Left renal cortex interstitium (tissue), 4 donors: Measurements from ENCODE around the gene PAK1. TPM values are rescaled to one million over a fixed set of nuclear protein-coding genes. Genes with fewer than 3 reads are reported as not detected.
A peak's percentile ranks its signal among the peaks of the same experiment; 100 is the strongest.
"Not testable (repeated sequence)": the region's sequence is repeated elsewhere in the genome, so short reads cannot be mapped to it uniquely, and the experiment has no call there.

ENCODE experiments used
- DNase-seq, 4 donors: peaks; one replicate each; pipeline ENCODE4 v3.0.0-alpha.2; 2013; ENCODE audit warnings: low read depth in 4 of 4, low spot score in 2 of 4, missing footprints in 1 of 4
- polyA plus RNA-seq, 4 donors: library from polyadenylated mRNA; unstranded; fragments of 120-200 nt; gene quantifications; one replicate each; pipeline ENCODE4 v1.2.1, GENCODE V29; 2013; ENCODE audit not compliant: insufficient read length in 4 of 4

Gene PAK1
- 10 to 100 TPM; 72.8 to 99.2 (median 85.9) TPM for polyA plus RNA-seq

DNA sequence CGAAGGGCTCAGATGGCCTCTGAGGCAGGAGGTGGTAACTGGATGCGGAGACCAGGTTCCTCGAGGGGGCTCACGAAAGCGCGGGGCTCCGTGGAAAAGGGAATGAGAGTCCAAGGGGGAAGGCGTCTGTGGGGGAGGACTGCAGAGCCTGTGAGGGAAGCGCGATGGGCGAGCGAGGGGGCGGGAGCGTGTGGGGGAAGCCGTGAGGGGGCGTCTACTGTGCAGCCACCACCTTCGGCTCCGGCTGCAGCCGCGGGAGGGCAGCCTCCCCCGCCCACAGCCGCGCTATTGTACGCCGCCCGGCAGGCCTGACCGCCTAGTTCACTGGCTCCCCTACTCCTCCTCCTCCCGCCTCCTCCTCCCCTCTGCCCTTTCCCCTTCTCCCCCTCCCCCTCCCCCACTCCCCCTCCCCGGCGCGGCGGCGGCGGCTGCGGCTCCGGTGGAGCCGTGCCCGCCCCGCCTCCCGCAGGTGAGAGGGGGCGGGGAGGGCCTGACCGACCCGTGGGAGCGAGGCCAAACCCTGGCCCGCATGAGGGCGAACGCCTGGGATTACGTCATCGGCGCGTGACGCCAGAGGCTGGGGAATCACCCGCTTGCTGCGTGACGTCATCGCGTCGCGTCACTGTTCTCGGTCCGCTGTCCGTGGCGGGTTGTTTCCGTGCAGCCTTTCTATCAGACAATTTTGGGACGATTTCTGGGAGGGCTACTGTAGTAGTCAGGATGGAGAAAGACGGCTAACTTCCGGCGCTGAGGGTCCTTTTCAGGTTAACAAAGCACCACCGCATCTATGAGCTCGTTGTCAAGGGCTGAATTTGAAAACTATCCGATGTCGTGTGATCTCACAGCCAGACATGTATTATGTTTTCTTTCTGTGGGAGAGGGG lies at the start of gene PAK1:
Gene PAK1, minus strand, starts transcription at position 294 of the 883 bp plus-strand sequence. CDS start 81,574 bp downstream, outside the sequence.
- peak; percentile 79 to 89 (median 88) for DNase-seq

DNA sequence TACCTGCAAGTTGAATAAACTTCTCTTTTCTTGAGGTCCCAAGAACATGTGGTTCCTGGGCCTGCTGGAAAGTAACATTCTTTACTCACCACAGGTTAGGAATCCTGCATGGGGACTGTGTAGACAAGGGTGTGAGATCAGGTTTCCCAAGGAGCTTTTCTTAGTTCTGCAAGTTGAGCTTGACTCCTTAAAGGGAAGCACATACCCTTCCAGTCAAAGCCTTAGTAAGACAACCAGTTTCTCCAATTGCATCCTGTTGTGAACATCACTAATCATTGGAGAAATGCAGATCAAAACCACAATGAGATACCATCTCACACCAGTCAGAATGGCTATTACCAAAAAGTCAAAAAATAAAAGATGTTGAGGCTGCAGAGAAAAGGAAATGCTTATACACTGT lies 48.3 kb upstream of the PAK1 start:
- no peak for DNase-seq

DNA sequence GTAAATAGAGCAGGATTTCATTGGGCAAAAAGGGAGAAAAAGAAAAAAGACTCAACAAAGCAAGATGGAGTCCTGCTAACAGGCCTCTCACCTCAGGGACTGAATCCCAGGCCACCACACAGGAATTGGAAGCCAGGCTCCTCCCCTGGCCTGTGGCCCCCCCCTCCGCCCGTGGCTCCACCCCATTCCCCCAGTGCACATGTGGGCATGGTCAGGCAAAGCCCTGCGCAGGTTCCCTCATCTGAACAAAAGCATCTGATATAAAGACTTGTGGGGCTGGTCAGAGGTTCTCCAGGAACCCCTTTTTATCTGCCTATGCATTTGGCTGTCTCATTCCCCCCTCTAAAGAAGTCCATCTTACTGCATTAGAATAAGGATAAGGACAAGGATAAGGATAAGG lies 46.0 kb upstream of the PAK1 start:
- no peak for DNase-seq

DNA sequence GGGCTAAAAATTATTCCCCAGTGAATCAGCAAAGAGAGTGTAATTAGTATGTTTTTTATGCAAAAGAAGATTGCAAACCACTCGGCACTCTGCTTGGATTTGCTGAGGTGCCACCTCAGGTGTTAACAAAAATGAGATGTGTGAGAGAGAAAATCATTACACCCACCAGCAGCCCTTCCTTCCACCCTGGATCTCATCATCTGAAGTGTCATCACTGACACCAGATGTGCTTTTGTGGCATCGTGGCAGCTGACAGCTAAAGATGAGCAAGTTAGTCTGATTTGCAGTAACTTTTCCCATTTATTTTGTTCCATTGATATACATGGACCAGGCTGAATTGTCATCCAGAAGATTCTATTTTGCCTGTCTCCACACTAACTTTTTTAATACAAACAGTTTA lies 44.6 kb upstream of the PAK1 start:
- DNase-seq, result no peak

DNA sequence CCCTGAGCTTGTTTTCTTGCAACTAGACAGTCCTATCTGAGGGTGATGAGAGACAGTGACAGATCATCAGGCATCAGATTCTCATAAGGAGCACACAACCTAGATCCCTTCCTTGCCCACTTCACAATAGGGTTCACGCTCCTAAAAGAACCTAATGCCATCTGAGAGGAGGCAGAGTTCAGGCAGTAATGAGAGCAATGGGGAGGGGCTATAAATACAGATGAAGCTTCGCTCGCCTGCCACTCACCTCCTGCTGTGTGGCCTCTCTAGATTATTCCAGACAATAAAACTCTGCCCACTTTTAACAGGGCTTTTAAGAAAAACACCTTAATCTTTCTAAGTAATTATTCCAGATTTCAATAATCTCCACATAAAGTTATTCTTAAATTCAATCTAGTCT lies 43.9 kb upstream of the PAK1 start:
- no peak for DNase-seq

DNA sequence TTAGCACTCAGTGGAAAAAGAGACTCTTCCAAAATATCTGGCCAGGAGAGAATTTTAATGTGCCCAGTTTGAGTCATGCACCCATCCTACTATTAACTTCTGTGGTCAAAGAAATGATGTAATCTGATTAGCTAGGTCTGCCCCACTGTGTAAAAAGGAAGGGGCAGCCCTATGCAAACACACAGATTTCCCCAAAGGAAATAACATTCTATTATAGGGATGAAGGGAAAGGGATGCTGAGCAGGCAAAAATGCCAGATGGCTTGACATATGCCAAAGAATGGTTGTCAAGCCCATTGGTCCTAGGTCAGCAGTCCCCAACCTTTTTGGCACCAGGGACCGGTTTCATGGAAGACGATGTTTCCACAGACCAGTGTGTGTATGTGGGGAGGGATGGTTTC lies 43.3 kb upstream of the PAK1 start:
- DNase-seq, result no peak

DNA sequence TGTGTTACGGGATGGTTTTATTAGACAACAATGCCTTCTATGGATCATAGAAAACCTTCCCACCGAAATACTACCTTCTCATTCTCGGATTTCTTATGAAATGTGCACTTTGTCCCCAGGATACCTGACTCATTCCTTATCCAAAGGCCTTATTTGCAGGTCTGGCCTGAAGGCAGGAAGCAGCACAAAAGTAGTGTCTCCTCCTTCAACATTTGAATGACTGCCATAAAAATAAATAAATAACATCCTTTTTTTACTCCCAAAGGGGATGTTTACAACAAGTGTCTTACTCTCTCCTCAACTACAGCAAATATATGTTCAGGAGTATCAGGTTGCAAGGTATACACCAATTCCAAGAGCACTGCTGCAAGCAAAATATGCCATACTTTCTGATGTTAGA lies 41.6 kb upstream of the PAK1 start:
- DNase-seq, result no peak

DNA sequence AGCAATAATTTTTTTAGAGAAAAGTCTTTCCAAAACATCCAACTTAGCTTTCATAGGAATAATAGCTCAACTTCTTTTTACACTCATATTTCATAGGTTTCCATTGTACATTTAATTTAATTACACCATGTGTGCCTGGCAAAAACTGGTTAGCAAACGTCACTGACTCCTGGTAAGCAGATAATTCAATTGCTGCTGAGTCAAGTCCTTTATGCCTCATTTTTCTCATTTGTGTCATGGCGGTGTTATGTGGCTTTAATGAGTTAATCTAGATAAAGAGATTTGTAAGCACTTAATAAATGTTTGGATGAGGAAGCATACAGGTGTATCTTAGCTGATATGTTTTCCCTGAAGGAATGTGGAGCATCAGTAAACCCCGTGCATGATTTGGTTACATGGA lies 41.2 kb upstream of the PAK1 start:
- DNase-seq, result no peak

DNA sequence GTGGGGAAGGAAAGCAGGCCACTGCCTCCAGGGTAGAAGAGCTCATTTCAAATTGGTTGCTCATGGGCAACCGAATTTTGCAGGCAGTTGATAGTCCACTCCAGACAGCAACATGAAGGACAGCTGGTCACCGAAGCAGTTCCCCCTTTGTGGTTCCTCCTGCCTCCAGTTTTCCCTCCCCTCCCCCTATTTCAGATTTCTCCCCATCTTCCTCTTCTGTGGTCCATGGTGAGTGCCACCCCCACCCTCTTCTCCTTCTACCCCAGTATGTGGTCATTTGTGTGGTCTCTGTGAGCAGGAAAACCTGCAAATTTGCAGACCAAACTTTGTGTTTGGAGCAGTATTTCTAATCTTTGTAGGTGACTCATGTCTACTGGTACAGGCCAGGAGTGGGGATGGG lies 38.2 kb upstream of the PAK1 start:
- DNase-seq, result no peak

DNA sequence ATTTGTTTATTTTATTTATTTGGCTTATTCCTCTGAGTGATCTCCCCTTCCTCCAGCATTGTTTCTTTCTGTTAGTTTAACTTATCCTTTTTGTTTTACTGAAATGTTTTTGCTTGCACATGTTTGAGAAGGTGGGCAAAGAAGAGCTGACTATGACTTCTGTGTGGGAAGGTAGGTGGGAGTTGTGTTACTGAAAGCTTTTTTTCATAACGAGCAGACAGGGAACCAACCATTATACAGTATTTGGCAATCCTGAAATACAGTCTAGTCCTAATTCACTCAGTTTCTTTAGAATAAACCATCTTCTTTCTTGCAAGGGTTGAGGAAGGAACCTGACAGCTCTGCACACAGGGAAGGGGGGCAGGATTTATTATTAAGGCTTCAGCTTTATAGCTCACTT lies 37.0 kb upstream of the PAK1 start:
- DNase-seq, result no peak

DNA sequence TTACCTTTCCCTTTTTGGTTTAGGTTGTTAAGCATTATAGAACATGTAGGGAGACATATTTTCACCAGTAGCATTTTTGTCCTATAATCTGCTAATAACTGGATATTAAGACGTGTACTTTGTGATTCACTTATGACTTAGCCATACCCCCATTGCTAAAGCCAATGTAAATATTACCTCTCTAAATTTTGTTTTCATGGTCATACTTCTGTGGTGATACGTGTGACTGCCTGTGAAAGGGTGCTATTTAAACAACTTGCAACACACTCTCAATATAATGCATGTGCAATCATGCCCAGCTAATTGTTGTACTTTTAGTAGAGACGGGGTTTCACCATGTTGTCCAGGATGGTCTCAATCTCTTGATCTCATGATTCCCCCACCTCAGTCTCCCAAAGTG lies 36.2 kb upstream of the PAK1 start:
- DNase-seq, result no peak

DNA sequence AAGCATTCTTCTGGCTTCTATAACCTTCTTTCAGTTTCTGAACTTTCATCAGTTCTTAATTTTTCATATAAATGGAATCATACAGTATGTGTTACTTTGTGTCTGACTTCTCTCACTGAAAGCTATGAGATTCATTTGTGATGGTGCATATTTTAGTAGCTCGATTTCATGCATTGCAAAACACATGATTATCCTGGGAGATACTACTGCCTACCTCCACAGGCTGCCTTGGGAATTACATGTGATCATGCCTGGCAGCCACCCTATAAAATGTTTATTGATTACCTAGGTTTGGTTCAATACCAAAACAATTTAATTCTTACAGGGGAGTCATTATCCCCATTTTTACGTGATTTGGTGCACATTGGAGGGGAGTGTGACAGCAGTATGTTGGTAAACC lies 34.1 kb upstream of the PAK1 start:
- DNase-seq, result no peak

DNA sequence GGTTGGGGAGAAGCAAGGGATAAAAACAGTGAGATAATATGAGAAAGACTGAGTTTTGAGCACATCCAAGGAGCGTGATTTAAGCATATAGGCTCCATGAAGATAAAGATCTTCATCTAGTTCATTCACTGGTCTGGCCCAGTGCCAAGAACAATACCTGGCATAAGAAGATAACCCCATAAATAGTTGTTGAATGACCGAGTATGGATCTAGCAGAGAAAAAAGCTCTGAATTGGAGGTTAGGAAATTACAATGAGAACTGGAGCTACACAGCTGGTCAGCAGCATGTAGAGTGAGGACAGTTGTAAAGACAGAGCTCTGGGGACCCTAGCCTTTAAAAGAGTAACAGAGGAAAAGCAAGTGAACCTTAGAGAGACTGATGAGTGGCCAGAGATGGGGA lies 33.0 kb upstream of the PAK1 start:
- DNase-seq, result no peak

DNA sequence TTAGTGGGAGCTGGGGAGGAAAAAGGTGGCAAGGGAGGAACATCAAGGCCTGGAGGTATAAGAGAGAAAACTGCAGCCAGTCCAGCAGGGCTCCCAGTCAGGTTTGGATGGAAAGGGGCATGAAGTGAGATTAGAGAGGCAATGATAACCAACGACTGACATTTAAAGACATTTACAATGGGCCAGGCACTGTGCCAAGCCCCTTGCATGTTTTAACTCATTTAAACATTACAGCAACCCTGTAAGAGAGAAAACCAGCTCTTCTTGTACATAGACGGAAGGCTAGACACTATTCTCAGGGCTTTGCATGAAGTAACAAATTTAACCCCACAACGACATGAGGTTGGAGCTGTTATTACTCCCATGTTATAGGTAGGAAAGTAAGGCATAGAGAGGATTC lies 32.1 kb upstream of the PAK1 start:
- DNase-seq, result no peak

DNA sequence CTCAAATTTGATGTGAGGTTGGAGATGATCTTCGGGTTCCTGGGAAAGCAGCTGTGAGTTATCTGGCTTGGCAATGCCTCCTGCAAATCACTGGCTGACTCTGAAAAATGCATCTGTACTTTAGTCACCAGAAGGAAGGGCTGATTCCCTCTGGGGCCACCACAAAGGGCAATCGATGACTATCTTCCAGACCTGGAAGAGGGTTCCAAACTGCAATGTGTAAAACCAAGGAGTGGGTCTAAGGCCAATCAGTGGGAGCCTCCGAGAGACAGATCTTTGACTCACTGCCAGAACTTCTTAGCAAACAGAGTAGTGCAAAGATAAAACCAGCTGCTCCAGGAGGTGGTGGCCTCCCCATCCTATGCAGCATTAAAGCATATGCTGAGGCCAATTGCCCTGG lies 29.1 kb upstream of the PAK1 start:
- DNase-seq, result no peak

DNA sequence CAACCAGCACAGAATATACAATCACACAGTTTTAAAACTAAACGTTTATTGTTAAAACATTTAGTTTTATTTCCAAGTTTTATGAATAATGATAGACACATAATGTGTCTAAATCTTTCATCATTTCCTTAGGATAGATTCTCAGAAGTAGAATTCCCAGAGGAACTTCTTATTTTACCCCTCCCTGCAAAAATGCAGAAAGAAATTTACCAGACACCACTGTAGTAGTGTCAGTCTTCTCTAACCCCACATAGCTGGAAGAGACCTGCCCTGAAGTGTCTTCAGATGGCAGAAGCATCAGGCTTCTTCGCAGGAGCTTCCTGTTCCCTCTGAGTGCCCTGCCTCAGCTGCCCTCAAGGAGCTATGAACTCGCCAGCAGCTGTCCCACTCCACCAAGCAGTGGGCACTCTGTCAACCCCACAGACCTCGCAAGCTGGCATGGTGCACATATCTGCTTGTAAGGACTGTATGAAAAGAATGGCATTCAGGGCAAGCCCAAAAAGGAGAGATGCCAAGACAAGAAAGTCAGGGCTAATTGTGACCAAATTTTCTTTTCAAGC lies 28.5 kb upstream of the PAK1 start:
- DNase-seq, result no peak

DNA sequence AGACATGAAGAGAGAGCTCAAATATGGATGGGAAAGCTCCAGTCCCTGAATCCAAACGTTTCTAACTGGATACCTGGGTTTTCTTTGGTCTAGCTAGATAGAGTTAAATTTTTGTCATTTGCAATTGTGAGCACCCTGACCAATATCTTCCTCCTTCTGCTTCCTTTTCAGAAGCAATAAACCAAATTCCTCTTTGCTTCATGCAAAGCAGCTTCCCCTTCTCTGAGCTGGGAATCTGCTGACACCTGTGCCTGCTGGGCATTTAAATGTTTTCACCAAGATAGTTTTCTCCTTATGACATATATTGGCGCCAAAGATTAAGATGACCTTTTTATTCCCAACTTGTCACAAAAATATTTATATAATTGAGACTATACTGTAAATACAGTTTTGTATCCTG lies 27.9 kb upstream of the PAK1 start:
- no peak for DNase-seq

DNA sequence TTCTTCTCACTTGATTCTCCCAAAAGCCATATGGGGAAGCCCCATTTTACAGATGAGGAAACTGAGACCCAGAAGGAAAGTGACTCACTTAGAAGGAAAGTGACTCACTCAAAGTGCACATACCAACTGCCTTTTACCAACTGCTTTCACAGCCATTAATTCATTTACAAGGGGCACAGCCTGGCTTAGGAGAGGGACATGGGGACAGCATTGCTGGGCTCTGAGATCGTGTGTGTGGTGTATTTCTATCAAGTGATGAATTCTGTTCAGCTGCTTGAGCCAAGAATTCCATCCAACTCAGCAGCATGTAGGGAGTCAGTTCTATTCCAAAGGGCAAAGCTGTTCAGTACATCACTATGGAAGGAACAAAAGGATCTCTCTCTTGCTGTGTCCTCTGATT lies 23.5 kb upstream of the PAK1 start:
- DNase-seq, result no peak

DNA sequence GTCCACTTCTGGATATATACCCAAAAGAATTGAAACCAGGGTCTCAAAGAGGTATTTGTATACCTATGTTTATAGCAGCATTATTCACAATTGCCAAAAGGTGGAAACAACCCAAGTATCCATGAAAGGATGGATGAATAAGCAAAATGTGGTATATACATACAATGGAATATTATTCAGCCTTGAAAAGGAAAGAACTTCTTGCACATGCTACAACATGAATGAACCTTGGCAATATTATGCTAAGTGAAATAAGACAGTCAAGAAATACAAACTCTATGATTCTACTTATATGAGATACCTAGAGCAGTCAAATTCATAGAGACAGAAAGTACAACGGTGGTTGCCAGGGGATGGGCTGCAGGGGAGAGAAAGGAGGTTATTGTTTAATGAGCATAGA lies 21.6 kb upstream of the PAK1 start:
- DNase-seq, result no peak

DNA sequence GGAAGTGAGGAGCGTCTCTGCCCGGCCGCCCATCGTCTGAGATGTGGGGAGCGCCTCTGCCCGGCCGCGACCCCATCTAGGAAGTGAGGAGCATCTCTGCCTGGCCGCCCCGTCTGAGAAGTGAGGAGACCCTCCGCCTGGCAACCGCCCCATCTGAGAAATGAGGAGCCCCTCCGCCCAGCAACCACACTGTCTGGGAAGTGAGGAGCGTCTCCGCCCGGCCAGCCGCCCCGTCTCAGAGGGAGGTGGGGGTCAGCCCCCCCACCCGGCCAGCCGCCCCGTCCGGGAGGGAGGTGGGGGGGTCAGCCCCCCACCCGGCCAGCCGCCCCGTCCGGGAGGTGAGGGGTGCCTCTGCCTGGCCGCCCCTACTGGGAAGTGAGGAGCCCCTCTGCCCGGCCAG lies 16.1 kb upstream of the PAK1 start:
- not testable (repeated sequence) for DNase-seq

DNA sequence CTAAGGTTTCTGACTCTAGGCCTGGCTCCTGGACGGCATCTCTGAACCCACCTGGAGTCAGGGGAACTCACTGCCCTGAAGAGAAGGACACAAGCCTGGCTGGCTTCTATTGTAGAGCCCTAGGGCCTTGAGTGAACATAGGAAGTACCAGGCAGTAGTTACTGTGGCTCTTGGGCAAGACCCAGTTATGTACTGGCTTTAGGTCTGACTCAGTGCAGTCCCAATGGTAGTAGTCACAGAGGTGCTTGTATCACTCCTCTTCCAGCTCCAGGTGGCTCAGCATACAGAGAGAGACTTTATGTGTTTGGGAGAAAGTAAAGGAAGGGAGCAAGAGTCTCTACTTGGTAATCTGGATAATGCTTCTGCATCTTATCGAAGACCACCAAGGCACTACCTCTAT lies 13.9 kb upstream of the PAK1 start:
- DNase-seq, result no peak

DNA sequence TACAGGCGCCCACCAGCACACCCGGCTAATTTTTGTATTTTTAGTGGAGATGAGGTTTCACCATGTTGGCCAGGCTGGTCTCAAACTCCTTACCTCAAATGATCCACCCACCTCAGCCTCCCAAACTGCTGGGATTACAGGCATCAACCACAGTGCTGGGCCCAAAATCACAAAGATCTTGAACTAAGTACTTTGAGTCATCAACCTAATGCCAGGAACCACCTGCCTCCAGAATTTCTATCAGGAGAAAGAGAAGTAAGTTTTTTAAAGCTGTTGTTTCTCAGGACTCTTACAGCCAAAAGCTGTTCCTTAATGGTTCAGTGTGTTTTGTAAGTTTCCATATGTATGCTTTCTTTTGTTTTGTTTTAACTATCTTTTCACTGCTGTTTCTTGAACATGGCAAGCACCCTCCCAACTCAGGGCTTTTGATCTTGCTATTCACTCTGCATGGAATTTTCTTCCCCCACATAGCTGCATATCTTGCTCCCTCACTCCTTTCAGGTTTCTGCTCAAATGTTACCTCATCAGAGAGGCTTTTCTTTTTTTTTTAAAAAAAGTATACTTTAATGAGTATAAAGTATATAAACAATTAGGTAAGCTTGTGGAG lies 6.0 kb upstream of the PAK1 start:
- DNase-seq, result no peak
